GM21529 (cell line): ENCODE results near the gene NEK8.
"Not testable (repeated sequence)": the region's sequence is repeated elsewhere in the genome, so short reads cannot be mapped to it uniquely, and the experiment has no call there.

Experiments
- ATAC-seq: cut with Tn5 transposase; IDR thresholded peaks from one replicate; pipeline ENCODE4 v1.9.1; 2021; ENCODE audit not compliant: unreplicated experiment

The NEK8 gene

DNA sequence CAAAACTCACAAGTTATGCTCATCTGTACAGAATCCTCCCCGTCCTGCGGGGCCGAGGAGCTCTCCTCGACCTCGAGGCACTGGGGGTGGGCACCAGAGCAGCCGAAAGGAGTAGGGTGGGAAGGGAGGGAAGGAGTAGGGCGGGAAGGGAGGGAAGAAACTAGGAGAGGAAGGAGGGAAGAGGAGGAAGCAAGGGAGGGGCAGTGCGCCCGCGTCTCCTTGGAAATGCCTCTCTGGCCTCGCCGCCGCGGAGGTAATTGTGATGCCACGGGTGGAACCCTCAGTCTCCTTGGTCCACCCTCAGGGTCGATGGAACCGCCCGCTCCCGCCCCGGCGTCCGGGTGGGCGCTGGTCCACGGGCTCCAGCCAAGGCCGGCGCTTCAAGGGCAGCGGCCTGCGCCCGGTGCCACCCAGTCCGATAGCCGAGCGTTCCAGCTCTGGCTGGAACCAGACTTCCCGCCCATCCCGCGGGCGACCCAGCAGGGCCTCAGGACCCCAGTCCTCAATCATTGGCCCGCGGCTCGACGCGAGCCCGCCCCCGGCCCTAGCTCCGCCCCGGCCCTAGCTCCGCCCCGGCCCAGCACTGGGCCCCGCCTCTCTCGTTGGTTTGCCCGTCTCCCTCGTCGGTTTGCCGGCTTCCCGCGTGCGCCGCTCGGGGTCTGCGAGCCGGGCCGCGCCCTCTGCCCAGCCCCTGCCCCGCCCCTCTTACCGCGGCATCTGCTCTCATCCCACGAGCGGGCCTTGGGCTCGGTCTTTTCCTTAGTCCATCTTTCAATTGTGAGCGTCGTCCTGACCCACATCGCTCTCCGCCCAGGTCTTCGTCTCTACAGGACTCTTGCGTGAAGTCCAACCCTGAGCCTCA, 17.5 kb upstream of the NEK8 start:
- peak; percentile 75 for ATAC-seq

DNA sequence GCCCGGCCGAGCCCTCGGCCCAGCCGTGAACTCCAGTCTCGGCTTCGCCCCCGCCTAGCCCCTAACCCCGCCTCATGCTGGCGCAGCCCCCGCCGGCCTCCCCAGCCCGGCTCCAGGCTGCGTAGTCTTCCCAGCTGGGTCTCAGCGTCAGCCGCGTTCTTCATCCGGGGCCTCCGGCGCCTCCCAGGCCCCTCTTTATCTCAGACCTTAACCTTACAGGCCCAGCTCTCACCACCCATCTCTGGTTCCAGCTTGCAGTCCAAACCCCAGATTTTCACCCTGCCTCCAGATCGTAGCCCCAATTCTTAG, 16.9 kb upstream of the NEK8 start, which contains the start of gene PROCA1:
TSS of gene PROCA1 (minus strand) at position 166 of the 309 bp plus-strand sequence. CDS start 228 bp downstream, outside the sequence.
- ATAC-seq: peak; percentile 21

DNA sequence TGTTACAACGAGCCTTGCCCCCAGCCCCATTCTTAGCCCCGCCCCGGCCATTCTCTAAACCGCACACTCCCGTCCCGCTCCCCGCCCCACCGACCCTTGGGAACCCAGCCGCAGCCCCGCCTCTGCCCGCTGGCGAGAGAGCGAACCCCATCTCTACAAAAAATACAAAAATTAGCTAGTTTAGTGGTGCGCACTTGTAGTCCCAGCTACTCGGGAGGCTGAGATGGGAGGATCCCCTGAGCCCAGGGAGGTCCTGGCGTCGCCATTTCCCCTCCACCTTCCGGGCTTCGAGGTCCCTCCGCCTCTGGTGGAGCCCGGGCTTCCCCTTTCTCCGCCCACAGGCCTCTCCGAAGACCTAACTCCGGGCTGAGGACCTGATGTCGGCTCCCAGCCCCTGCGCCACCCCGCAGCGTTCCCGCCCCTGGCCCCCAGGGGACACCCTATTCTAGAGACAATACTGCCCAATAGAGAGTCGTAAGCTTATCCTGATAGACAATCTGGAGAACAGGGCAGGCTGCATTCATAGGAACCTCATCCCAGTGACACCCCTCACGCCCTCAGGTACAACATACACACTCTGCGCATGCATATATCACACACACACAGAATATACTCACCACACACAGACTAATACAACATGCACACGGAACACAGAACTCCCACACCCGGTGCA, 16.4 kb upstream of the NEK8 start:
- peak; percentile 40 for ATAC-seq

DNA sequence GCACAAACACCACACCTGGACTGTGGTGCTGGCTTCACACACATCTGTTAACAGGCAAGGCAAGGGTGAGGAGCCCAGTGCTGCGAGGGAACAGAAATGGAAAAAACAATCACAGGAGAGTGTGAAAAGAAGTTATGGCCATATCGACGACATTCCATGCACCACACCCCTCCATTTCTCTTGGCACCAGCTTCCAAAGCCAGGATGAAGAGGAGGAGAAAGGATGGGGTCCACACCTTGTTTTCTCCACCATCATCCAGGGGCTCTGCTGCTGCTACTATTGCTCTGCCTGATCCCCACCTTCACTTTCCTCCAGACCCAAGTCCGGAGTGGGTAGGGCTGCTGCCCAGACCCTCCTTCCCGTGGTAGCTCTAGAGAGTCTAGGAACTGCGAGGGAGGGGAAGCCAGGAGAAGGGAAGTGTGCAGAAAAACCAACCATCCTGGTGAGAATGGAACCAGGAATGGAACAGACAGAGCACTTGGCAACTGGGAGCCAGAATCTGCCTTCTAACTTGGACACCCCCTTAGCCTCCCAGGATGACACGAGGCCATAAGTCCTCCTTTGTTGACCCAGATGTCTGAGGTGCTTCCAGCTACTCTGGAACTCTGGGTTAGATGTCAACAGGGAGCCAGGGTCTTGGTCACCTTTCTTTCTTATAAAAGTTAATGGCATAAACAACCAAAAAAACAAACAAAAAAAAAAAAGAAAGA, 15.7 kb upstream of the NEK8 start:
- ATAC-seq: no peak

DNA sequence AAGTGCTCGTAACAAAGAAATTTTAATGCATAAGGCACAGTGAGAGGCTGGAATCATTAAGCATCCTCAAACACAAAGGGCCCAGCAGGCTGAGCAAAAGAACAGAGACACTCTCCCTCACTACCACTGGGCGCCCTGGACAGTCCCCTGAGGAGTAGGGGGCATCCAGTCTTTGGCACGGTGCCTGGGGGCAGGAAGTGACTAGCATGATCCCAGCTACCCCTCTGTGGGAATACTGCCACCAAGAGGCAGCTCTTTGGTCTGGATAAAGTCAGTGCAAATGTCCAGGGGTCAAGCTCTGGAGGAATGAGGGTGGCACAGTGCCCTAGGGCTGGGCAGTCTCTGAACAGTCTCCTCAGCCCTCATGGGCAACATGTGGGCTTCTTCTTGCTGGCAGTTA, 14.3 kb upstream of the NEK8 start:
- no peak for ATAC-seq

DNA sequence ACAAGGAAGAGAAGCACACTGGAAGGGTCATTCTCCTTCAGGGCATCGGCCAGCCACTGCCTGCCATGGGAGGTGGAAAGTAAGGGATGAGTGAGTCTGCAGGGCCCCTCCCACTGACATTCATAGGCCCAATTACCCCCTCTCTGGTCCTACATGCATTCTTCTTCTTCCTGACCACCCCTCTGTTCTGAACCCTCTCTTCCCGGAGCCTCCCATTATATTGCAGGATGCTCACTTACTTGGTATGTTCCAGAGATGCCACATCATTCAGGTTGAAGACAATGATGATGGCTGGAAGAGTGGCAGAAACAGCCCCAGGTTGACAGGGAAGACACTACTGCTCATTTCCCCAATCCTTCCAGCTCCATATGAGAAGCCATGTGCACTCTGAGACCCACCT, 13.4 kb upstream of the NEK8 start:
- ATAC-seq: no peak

DNA sequence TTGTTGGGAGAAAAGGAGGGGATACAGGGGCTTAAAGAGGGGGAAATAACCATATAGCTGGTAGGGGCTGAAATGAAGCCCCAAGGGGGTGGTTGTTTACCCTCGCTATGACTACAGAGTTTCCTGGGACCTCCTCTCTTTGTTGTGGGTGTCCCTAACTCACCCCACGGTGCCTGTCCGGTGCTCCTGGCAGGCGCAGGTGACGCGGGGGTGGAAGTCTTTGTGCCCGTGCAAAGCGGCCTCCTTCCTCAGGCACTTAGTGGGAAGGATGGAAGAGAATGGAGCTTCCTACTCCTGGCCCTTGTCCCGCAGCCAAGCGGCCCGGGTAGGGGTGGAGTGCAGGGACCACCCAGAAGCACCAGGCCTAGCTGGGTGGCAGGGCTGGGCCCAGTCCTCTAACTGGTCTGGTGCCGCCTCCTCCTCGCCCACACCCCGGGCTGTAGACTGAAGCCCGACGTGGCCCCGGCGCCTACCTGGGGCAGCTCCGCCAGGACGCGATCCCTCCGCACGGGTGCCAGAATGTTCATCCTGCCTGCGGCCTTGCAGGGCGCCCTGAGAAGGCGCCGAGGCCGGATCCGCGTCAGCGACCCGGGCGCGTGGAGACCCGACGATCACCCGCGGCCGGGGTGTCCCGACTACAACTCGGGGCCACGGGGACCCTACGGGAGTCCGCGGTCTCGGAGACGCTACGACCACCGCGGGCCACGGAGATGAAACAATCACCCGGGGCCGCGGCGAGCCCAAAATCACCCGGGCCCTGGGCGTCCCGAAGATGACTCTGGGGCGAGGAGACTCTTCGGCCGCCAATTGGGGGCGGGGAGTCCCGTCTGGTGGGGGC, 11.6 kb upstream of the NEK8 start:
- no peak for ATAC-seq

DNA sequence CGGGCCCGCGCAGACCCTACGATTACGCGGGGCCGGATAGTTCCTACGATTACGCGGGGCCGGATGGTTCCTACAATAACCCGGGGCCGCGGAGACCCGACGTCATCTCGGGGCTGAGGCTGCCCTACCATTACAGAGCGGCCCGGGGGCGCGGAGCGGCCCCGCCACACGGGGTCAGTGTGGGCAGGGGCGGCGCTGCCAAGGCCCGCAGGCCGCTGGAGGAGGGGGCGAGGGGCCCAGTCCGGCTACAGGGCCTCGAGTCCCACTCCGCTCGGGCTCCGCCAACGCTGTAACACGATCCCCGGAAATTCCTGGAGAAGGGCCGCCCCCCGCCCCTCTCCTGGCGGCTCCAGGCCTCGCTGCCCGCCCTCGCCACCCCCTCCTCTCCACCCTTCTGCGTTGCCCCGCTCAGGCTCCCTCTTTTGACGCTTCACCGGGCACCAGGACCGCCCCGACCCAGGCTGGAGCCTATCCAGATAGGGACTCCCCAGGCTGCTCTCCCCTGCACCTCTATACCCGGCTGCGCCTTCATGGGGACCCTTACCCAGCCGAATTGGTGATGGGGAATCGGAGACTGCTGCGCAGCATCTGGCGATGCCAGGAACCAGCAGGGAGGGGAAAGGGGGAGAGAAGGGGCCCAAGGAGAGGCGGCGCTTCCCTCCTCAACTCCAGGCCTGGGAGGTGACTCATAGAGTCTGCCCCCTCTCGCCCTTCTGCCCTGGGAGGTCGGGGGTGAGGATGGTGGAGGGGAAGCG, 10.8 kb upstream of the NEK8 start, which contains the start of gene RAB34:
TSS of gene RAB34 (minus strand) at position 291 of the 755 bp plus-strand sequence. CDS start 602 bp downstream, outside the sequence.
- no peak for ATAC-seq

DNA sequence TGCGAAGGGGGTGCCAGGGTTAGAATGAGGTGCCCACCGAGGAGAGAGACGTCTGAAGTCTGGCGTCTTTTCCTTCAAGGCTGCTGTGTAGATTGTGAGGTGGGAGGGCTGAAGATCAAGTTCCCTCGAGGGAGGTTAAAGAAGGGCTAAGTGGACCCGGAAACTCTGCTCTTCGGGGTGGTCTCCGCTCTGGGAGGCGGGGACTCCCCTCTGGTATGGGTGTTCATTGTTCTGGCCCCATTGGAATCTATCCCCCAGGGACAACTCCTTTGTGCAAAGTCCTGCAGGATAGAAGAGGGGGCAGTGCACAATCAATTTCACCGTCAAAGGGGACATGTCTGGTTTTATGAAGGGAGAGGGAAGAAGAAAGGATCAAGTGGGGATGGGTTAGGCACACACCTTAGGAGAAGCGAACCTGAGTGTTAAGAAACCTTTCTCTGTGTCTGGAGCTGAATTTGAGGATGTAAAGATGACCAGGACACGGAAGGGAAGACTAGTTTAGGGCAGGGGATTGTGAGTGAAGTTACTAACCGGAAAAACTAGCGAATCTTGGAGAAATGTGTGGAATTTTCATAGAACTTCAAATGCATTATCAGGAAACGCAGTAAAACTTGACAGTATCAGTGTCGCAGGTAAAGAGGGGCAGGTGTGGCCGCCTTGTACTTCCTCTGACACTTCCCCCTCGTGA, 10.1 kb upstream of the NEK8 start:
- no peak for ATAC-seq

DNA sequence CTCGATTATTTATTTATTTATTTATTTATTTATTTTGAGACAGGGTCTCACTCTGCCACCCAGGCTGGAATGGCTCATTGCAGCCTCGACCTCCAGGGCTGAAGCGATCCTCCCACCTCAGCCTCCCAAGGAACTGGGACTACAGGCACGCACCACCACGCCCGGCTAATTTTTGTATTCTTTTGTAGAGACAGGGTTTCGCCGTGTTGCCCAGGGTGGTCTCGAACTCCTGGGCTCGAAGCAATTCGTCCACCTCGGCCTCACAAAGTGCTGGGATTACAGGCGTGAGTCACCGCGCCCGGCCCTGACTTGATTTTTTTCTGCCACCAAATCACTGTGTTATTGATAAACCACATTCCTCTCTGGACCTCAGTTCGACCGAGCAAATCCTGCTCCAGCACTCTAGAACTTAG, 9.6 kb upstream of the NEK8 start:
- ATAC-seq: no peak

DNA sequence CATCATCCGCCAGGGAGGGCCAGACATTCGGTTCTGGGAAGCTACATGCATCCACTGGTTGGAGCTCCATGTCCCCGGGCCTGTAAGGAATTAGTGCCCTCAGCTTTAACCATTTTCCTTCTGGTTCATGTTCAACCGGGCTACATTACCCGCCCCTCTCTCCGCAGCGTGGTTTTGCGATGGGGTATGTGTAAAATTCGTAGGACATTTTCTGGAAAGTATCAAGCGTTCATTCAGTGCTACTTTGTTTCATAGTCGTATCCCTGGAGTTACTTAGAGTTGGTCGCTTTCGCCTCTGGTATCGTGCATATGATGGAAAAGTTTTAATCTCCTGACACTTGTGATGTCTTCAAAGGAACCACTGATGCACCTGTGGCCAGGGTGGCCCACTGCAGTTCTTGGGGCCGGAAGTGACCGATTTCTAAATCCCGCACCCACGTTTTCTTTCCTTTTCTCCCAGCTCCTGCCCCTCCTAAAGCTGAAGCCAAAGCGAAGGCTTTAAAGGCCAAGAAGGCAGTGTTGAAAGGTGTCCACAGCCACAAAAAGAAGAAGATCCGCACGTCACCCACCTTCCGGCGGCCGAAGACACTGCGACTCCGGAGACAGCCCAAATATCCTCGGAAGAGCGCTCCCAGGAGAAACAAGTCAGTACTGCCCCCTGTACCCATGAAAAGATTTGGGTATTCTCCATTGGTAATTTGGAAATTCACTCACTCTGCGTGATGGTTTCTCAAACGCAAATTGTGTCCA, 8.2 kb upstream of the NEK8 start:
- ATAC-seq: no peak

DNA sequence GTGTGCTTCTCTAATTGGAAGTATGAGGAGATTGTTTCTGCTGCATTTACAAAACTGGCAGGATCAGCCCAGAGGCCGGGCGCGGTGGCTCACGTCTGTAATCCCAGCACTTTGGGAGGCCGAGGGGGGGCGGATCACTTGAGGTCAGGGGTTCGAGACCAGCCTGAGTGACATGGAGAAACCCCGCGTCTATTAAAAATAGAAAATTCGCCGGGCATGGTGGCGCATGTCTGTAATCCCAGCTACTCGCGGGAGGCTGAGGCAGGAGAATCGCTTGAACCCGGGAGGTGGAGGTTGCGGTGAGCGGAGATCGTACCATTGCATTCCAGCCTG, 7.6 kb upstream of the NEK8 start:
- ATAC-seq: not testable (repeated sequence)

DNA sequence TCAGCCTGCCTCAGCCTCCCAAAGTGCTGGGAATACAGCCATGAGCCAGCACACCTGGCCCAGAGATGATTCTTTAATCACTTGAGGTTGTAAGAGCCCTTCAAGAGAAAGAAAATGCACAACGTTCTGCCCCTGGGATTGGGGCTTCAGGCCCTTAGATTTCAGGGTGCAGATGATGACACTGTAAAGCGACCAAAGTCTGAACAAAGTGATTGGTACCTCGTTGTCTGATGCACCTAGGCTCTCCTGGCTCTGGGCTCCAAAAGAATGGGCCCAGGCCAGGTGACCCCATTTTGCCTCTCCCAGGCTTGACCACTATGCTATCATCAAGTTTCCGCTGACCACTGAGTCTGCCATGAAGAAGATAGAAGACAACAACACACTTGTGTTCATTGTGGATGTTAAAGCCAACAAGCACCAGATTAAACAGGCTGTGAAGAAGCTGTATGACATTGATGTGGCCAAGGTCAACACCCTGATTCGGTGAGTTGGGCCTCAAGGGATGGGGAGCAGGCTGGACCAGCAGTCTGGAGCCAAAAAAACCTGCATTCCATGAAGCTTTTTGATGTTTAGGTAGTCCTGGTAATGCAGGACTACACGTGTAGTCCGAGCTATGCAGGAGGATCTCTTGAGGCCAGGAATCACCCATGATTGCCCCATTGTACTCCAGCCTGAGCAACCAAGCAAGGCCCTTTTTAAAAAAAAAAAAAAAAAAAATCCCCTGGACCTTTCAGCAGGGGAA, 6.0 kb upstream of the NEK8 start:
- ATAC-seq: no peak

DNA sequence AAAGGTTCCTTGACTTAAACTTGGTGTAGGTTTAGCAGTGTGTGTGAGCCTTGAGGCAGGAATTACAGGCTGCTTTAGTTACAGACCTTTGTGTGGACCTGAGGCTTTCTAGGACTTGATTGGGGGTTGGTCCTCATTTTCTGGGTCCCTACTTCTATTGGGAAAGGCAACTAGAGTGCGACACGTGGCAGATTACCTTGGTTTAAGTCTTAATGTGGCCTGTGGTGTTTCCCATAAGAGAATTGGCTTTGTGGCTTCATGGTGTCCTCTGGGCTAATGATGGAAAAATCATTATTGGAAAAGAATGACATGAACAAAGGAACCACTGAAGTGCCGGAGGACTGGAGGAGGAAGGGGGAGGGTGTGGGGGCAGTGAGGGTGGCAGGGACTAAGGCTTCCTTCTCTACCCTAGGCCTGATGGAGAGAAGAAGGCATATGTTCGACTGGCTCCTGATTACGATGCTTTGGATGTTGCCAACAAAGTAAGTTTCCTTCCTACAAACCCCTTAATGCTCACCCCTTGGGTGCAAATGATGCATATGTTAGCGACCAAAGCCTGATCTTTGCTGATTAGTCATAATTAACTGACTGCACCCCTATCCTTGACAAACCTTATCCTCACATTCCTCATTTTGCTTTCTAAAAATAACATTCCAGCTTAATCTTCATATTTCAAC, 5.3 kb upstream of the NEK8 start:
- no peak for ATAC-seq

DNA sequence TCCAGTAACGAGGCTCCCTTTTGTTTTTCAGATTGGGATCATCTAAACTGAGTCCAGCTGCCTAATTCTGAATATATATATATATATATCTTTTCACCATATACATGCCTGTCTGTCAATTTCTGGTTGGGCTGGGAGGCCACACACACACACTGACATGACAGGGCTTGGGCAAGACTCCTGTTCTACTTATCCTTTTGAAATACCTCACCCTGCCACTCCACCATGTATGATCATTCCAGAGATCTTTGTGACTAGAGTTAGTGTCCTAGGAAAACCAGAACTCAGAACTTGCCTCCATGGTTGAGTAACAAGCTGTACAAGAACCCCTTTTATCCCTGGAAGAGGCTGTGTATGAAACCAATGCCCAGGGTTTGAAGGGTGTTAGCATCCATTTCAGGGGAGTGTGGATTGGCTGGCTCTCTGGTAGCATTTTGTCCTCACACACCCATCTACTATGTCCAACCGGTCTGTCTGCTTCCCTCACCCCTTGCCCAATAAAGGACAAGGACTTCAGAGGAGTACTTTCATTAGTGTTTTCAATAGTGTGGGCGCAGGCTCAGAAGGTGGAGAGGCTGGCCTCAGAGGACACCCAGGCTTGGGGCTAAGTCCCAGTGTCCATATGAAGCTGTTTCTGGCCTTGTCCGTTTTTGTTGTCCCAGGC, 4.6 kb upstream of the NEK8 start:
- ATAC-seq: not testable (repeated sequence)

DNA sequence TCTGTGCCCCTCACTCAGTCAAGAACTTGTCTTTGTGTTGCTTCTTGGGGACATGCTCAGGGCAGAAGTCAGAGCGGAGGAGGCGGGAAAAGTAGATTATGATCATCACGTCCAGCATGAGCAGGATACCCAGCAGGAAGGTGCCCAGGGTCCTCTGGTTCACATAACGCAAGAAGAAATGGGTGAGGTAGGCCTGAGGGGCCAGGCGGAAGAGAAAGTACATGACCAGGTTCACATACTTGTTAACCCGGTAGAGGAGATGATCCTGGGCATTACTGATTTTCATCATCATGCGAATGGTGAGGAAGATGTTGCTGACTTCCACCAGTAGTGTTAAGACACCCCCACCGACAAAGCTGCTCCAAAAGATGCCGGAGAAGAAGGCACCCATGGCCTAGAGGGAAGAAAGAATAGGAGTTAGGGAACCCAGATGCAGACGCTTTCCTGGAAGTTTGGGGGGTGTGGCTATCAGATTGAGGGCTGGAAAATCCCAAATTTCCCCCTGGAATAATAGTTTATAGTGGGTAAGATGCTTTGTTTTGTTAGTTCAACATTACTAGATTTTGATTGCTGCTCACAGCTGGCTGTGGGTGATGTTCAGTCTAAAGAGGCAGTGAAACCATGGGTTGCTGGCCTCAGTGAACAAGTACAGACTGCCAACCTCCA, 4.0 kb upstream of the NEK8 start:
- ATAC-seq: no peak
